Smooth muscle cell (in vitro differentiated cells): ENCODE measurements around the gene LATS2. TPM values are rescaled to one million over a fixed set of nuclear protein-coding genes. Genes with fewer than 3 reads are reported as not detected.

Experiments used
- DNase-seq: peaks from one replicate; lab custom pipeline; 2025; ENCODE audit not compliant: unreplicated experiment; lab: John Stamatoyannopoulos, UW
- H2AFZ ChIP-seq: fragments of 200-600 bp; sonication (generic); 2 replicates; pipeline ENCODE4 v1.6.0; 2016; ENCODE audit warnings: antibody characterized with exemption, low read depth, mild to moderate bottlenecking
- H3F3A ChIP-seq: fragments of 200-600 bp; sonication (generic); 2 replicates; pipeline ENCODE4 v1.6.0; 2017; ENCODE audit warnings: antibody characterized with exemption, low read depth
- H3K27ac ChIP-seq: fragments of 200-600 bp; sonication (generic); 2 replicates; pipeline ENCODE4 v1.5.1; 2016; ENCODE audit warnings: low read depth, mild to moderate bottlenecking
- H3K27me3 ChIP-seq: fragments of 200-600 bp; sonication (generic); 2 replicates; pipeline ENCODE4 v1.6.1; 2016; ENCODE audit warnings: low read depth, mild to moderate bottlenecking
- H3K36me3 ChIP-seq: fragments of 200-600 bp; sonication (generic); 2 replicates; pipeline ENCODE4 v1.5.1; 2016; ENCODE audit warnings: low read depth
- H3K4me1 ChIP-seq: fragments of 200-600 bp; sonication (generic); 2 replicates; pipeline ENCODE4 v1.5.1; 2016; ENCODE audit warnings: low read depth
- H3K4me2 ChIP-seq: fragments of 200-600 bp; sonication (generic); 2 replicates; pipeline ENCODE4 v1.6.0; 2016; ENCODE audit warnings: mild to moderate bottlenecking
- H3K4me3 ChIP-seq: fragments of 200-600 bp; sonication (generic); 2 replicates; pipeline ENCODE4 v1.5.1; 2016; ENCODE audit warnings: mild to moderate bottlenecking
- H3K79me2 ChIP-seq: fragments of 200-600 bp; sonication (generic); 2 replicates; pipeline ENCODE4 v1.6.0; 2016; ENCODE audit warnings: low read depth, mild to moderate bottlenecking
- H3K9ac ChIP-seq: fragments of 200-600 bp; sonication (generic); 2 replicates; pipeline ENCODE4 v1.6.0; 2016; ENCODE audit warnings: low read depth
- H3K9me3 ChIP-seq: fragments of 200-600 bp; sonication (generic); replicated peaks from 2 replicates; pipeline ENCODE4 v1.5.1; 2016; ENCODE audit warnings: low read depth
- H4K20me1 ChIP-seq: fragments of 200-600 bp; sonication (generic); 2 replicates; pipeline ENCODE4 v1.6.0; 2016; ENCODE audit warnings: low read depth
- CTCF ChIP-seq: fragments of 200-600 bp; sonication (generic); IDR thresholded peaks from 2 replicates; pipeline ENCODE4 v1.5.1; 2017; ENCODE audit warnings: borderline replicate concordance, mild to moderate bottlenecking, antibody characterized with exemption; ENCODE audit not compliant: insufficient read depth, poor library complexity, severe bottlenecking
- whole genome bisulfite sequencing: methylation state at CpG from one replicate; pipeline ENCODE4 v1.1.7; 2016; ENCODE audit warnings: low lambda C conversion rate; 5-methylcytosine and 5-hydroxymethylcytosine counted together
- polyA plus RNA-seq: library from polyadenylated mRNA; unstranded; fragments of >200 nt; fragmentation: Nextera tagmentation; extraction: Ambion mirVana; gene quantifications from 2 replicates; pipeline ENCODE4 v1.2.1, GENCODE V29; 2016
- total RNA-seq: library from RNA; depleted of rRNA; stranded (reverse); fragments of >200 nt; gene quantifications from 2 replicates; pipeline ENCODE4 v1.2.3, GENCODE V29; 2014

Gene LATS2
- total and polyA plus RNA-seq, 2 experiments from 2014 or later, result 6.9 to 20.8 TPM

- peaks cover 3% of the 10 kb centered on the region for H3F3A ChIP-seq
- peak overlapping the region; percentile 97 for H3K4me3 ChIP-seq
- H3K79me2 ChIP-seq, result peaks cover 63% of the 10 kb centered on the region
- TF ChIP-seq CTCF, result no peak
- H3K9me3 ChIP-seq, result no peaks in the 10 kb centered on the region
- H3K36me3 ChIP-seq, result no peaks in the 10 kb centered on the region
- H3K4me2 ChIP-seq, result peak overlapping the region; percentile 90
- 49% methylated on average over 35 of the region's 35 CpGs for WGBS
- H4K20me1 ChIP-seq, result peaks cover 57% of the 10 kb centered on the region
- peaks cover 26% of the 10 kb centered on the region for H3K4me1 ChIP-seq
- H3K27ac ChIP-seq, result peak overlapping the region; percentile 99
- H3K27me3 ChIP-seq, result no peaks in the 10 kb centered on the region
- no peak overlapping the region for H2AFZ ChIP-seq
- no peak for DNase-seq
- peak overlapping the region; percentile 100 for H3K9ac ChIP-seq
These were observed 1.6 kb downstream of the LATS2 start for GRCh38 chr13:21059641-21060337.

- Histone ChIP-seq H3K4me2 (peak overlapping the region; percentile 90), H3F3A (peaks cover 3% of the 10 kb centered on the region), H3K4me3 (peak overlapping the region; percentile 14), H3K79me2 (peaks cover 77% of the 10 kb centered on the region), H4K20me1 (peaks cover 71% of the 10 kb centered on the region), H3K4me1 (peaks cover 26% of the 10 kb centered on the region), H2AFZ (no peak overlapping the region), H3K9me3 (no peaks in the 10 kb centered on the region), H3K27ac (peak overlapping the region; percentile 7), H3K9ac (no peak overlapping the region), H3K27me3 (no peaks in the 10 kb centered on the region), H3K36me3 (peaks cover 4% of the 10 kb centered on the region)
- WGBS, result 33% methylated on average over 2 of the region's 2 CpGs
- DNase-seq, result no peak
- TF ChIP-seq CTCF, result no peak
These were observed 3.0 kb downstream of the LATS2 start for GRCh38 chr13:21058361-21058760.

GRCh38 chr13:21055511-21056045 lies 5.8 kb downstream of the LATS2 start:
- peak overlapping the region; percentile 8 for H3K27ac ChIP-seq
- peaks cover 3% of the 10 kb centered on the region for H3F3A ChIP-seq
- H3K79me2 ChIP-seq, result peaks cover 100% of the 10 kb centered on the region
- H3K9ac ChIP-seq, result no peak overlapping the region
- no peak for DNase-seq
- no peak overlapping the region for H3K4me3 ChIP-seq
- H2AFZ ChIP-seq, result no peak overlapping the region
- peaks cover 22% of the 10 kb centered on the region for H3K4me1 ChIP-seq
- no peak for TF ChIP-seq CTCF
- H3K36me3 ChIP-seq, result peaks cover 4% of the 10 kb centered on the region
- peak overlapping the region; percentile 46 for H3K4me2 ChIP-seq
- no peaks in the 10 kb centered on the region for H3K27me3 ChIP-seq
- H3K9me3 ChIP-seq, result no peaks in the 10 kb centered on the region
- WGBS, result 70% methylated on average over 2 of the region's 2 CpGs
- H4K20me1 ChIP-seq, result peaks cover 99% of the 10 kb centered on the region
